K562 (cell line): ENCODE measurements around the gene G6PD. TPM values are rescaled to one million over a fixed set of nuclear protein-coding genes. Genes with fewer than 3 reads are reported as not detected.

Experiments used
- CHD1 ChIP-seq: fragments of 200-600 bp; sonication (generic); IDR thresholded peaks from one replicate; pipeline ENCODE4 v1.6.1; 2012; ENCODE audit warnings: mild to moderate bottlenecking, moderate library complexity, low read length, inconsistent platforms
- CREB5 ChIP-seq: fragments of 250-450 bp; sonication (Bioruptor Pico); IDR thresholded peaks from 2 replicates; pipeline ENCODE4 v1.5.0; 2020; ENCODE audit warnings: mild to moderate bottlenecking
- CTCF ChIP-seq, 3 experiments: IDR thresholded peaks in 2 of 3; conservative IDR thresholded peaks in 1 of 3; 2 replicates each; pipeline ENCODE4 v1.5.1; 2011 to 2012; ENCODE audit warnings: low read length in 3 of 3, mild to moderate bottlenecking in 3 of 3, control low read depth in 2 of 3, improper control_type of control experiment in 1 of 3, inconsistent platforms in 1 of 3, low read depth in 1 of 3, mixed read lengths in 1 of 3, moderate library complexity in 1 of 3; ENCODE audit not compliant: insufficient read depth in 2 of 3
- CXXC5 ChIP-seq: fragments of 250-450 bp; sonication (Bioruptor Pico); IDR thresholded peaks from 2 replicates; pipeline ENCODE4 v1.8.0; 2022; ENCODE audit warnings: inconsistent platforms, mild to moderate bottlenecking, moderate library complexity
- HDAC2 ChIP-seq: fragments of 450-650 bp; IDR thresholded peaks from 2 replicates; pipeline ENCODE4 v1.6.1; 2016; ENCODE audit warnings: mild to moderate bottlenecking
- ID3 ChIP-seq, 2 experiments: fragments of 250-450 bp in 1 of 2; fragments of 450-650 bp in 1 of 2; sonication (Bioruptor Pico) in 1 of 2; IDR thresholded peaks; 2 replicates each; pipeline versions ENCODE4 v1.6.1 to v1.8.0; 2016 to 2021; ENCODE audit warnings: mild to moderate bottlenecking in 2 of 2, moderate library complexity in 2 of 2, missing compliant biosample characterization in 1 of 2, missing genetic modification characterization in 1 of 2
- IRF9 ChIP-seq: fragments of 450-650 bp; IDR thresholded peaks from 2 replicates; pipeline ENCODE4 v1.6.1; 2016; ENCODE audit warnings: missing biosample characterization, missing genetic modification characterization
- L3MBTL2 ChIP-seq: fragments of 450-650 bp; IDR thresholded peaks from 2 replicates; pipeline ENCODE4 v1.6.1; 2016; ENCODE audit warnings: mild to moderate bottlenecking, moderate library complexity
- NFIX ChIP-seq: fragments of 250-450 bp; sonication (Bioruptor Pico); IDR thresholded peaks from 2 replicates; pipeline ENCODE4 v1.4.0; 2020; ENCODE audit warnings: low read depth, mild to moderate bottlenecking, moderate library complexity
- NKRF ChIP-seq: fragments of 450-650 bp; IDR thresholded peaks from 2 replicates; pipeline ENCODE4 v1.6.1; 2016; ENCODE audit warnings: borderline replicate concordance
- RFX5 ChIP-seq: IDR thresholded peaks from 2 replicates; pipeline ENCODE4 v1.6.1; 2011; ENCODE audit warnings: low read depth, mild to moderate bottlenecking, improper control_type of control experiment, low read length
- YBX1 ChIP-seq: fragments of 450-650 bp; IDR thresholded peaks from 2 replicates; pipeline ENCODE4 v1.7.1; 2016; ENCODE audit warnings: mild to moderate bottlenecking
- ZNF280A ChIP-seq: fragments of 450-650 bp; IDR thresholded peaks from 2 replicates; pipeline ENCODE4 v1.6.1; 2018; ENCODE audit warnings: mild to moderate bottlenecking, low read depth; ENCODE audit not compliant: partially characterized antibody
- polyA plus RNA-seq, 8 experiments: library from polyadenylated mRNA; depleted of rRNA in 4 of 8; stranded (reverse) in 5 of 8; unstranded in 3 of 8; fragments of >200 nt; fragmentation: Nextera tagmentation in 2 of 8; fragmentation: Illumina TruSeq in 1 of 8; extraction: Ambion mirVana in 2 of 8; extraction: Trizol in 1 of 8; gene quantifications; 2 replicates each; pipeline versions ENCODE4 v1.2.1 to v1.2.3, GENCODE V29; 2011 to 2014; ENCODE audit warnings: inconsistent platforms in 1 of 8, missing spikeins in 1 of 8
- total RNA-seq, 7 experiments: library from RNA; depleted of rRNA in 6 of 7; stranded (reverse); fragments of >200 nt in 6 of 7; fragmentation: Illumina TruSeq in 2 of 7; extraction: Trizol in 2 of 7; gene quantifications; 2 replicates each; pipeline versions ENCODE4 v1.2.1 to v1.2.3, GENCODE V29; 2011 to 2021; ENCODE audit warnings: low replicate concordance in 1 of 7

The G6PD gene
- total and polyA plus RNA-seq, 9 of the 15 experiments (the other 6 are each of a cell fraction or from before 2014, with no cell fraction given): 2.9 to 222 (median 66.4) TPM

- no peak for TF ChIP-seq ZNF280A
- TF ChIP-seq NKRF: no peak
- TF ChIP-seq RFX5: no peak
- TF ChIP-seq CHD1: peak; percentile 80
- no peak for TF ChIP-seq YBX1
- TF ChIP-seq ID3 (CRISPR knock-in tag; IDR thresholded peaks at IDR 0.05): no peak
- TF ChIP-seq ID3 (tag; IDR thresholded peaks at IDR 0.05): no peak
- TF ChIP-seq HDAC2: no peak
- TF ChIP-seq CREB5 (CRISPR knock-in tag): no peak
- TF ChIP-seq NFIX (CRISPR knock-in tag): no peak
- TF ChIP-seq L3MBTL2: peak; percentile 93
- TF ChIP-seq IRF9 (tag): no peak
- peak; percentile 50; the same call in 1 of the 2 replicates for TF ChIP-seq CXXC5 (CRISPR knock-in tag)
- no peak for TF ChIP-seq CTCF (IDR thresholded peaks at IDR 0.05 in 2 of 3, conservative IDR thresholded peaks at IDR 0.05 in 1 of 3; ENCODE audit: insufficient read depth in 2 of 3, low read depth in 1 of 3, low read length in 3 of 3)
Measured at GRCh38 chrX:154486052-154486395, 60.6 kb downstream of the G6PD start (continued).
